Hepatocyte (in vitro differentiated cells): Measurements from ENCODE around the gene CELF4.

Experiments
- CTCF ChIP-seq: fragments of 200-600 bp; sonication (generic); IDR thresholded peaks from 2 replicates; pipeline ENCODE4 v1.5.1; 2016; ENCODE audit warnings: antibody characterized with exemption, mild to moderate bottlenecking; ENCODE audit not compliant: poor library complexity
- EZH2phosphoT487 ChIP-seq: fragments of 200-600 bp; sonication (generic); IDR thresholded peaks from one replicate; pipeline ENCODE4 v1.6.1; 2018; ENCODE audit warnings: antibody characterized with exemption, mild to moderate bottlenecking, low read depth, moderate library complexity; ENCODE audit not compliant: unreplicated experiment, severe bottlenecking

- TF ChIP-seq CTCF (no peak), EZH2phosphoT487 (no peak)
Observed at GRCh38 chr18:37471637-37472036, 94.0 kb downstream of the CELF4 start.
